ENCODE results near the gene SHFL. TPM values are rescaled to one million over a fixed set of nuclear protein-coding genes. Genes with fewer than 3 reads are reported as not detected.

Gene SHFL
- total RNA-seq, 1 donor from 2014 or later: 5.0 TPM

DNA sequence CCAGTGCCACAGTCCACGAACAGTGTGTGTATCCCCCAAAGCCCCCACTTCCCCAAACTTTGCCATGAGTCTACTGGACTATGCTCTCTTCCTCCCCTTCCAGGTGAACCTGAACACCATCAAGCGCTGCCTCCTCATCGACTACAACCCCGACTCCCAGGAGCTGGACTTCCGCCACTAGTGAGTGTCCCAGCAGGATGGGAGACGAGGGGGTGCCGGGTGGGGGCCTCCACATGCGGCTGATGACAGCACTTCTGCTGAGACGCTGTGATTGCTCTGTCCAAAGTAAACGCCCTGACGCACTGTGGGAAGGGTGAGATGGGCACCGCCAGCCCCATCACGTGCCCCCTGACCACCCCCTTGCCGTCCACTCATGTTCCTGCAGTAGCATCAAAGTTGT lies 23.4 kb downstream of the SHFL start:
- no peak for DNase-seq

DNA sequence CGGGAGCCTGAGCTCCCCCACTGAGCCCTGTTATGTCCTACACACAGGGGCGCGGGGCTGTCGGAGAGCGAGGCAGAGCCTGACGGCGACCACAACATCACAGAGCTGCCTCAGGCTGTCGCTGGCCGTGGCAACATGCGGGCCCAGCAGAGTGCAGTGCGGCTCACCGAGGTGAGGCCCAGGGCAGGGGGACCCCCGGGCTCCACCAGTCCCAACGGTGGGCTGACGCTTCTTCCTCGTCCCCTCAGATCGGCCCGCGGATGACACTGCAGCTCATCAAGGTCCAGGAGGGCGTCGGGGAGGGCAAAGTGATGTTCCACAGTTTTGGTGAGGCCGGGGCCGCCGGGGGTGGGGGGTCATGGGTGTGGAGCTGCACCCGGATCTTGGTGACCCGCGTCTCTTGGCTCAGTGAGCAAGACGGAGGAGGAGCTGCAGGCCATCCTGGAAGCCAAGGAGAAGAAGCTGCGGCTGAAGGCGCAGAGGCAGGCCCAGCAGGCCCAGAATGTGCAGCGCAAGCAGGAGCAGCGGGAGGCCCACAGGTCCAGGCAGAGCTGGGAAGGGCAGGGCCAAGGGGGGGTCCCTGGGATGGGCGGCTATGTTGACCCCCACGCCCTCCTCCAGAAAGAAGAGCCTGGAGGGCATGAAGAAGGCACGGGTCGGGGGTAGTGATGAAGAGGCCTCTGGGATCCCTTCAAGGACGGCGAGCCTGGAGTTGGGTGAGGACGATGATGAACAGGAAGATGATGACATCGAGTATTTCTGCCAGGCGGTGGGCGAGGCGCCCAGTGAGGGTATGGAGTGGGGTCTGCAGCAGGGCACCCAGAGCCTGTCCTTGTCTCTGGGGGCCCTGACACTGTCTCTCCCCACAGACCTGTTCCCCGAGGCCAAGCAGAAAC lies 24.2 kb downstream of the SHFL start:
- no peak for DNase-seq

DNA sequence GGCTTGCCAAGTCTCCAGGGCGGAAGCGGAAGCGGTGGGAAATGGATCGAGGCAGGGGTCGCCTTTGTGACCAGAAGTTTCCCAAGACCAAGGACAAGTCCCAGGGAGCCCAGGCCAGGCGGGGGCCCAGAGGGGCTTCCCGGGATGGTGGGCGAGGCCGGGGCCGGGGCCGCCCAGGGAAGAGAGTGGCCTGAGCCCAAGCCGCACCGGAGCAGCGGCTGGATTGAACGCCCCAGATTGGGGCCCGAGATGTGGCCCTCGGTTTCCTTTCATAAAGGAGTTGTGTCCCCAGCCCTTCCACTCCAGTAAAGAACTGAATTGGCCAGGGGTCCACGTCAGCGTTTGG lies 24.8 kb downstream of the SHFL start:
- no peak for DNase-seq

DNA sequence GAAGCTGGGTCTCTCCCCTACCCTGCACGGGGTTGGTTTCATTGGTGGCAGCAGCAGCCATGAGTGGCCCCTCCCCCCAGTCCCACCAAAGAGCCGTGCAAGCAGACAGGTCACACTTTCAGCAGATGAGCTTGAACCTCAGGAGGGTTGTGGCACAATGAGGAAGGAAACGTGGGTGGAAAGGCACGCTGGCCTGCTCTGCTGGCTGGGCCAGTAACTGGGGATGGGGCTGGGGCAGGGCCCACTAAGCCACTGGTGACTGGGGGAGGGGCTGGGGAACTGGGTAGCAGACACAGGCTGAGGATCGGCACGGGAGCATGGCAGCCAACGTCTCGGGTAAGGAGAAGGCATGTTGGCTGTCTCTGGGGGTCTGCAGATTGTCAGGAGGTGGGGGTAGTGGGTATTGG lies 25.3 kb downstream of the SHFL start, which contains the start of gene P2RY11:
TSS of gene P2RY11 (plus strand) at position 289 of the 407 bp plus-strand sequence. CDS start at position 318, 29 bp downstream.
- DNase-seq: no peak

DNA sequence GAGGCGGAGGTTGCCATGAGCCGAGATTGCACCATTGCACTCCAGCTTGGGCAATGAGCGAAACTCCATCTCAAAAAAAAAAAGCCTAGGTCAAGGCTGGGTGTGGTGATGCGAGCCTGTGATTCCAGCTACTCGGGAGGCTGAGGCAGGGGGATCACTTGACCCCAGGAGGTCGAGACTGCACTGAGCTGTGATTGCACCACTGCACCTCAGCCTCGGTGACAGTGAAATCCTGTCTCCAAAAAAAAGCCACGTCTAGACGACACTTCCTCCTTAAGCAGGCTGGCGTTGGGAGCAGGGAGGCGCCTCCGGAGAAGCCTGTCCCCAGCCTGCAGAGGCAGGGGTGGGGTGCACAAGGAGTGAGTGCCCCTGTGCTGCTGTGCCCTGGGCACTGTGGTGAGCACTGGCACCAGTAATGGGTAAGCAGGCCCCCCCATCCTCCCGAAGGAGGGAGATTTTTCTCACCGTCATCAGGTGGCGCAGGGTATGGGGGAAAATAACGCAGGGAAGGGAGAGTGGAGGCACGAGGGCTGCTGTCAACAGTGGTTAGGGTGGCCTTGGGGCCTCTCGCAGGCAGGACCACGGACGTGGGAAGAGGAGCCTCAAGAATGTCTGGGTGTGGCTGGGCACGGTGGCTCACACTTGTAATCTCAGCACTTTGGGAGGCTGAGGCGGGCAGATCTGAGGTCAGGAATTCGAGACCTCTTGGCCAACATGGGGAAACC lies 26.1 kb downstream of the SHFL start:
- DNase-seq: no peak

DNA sequence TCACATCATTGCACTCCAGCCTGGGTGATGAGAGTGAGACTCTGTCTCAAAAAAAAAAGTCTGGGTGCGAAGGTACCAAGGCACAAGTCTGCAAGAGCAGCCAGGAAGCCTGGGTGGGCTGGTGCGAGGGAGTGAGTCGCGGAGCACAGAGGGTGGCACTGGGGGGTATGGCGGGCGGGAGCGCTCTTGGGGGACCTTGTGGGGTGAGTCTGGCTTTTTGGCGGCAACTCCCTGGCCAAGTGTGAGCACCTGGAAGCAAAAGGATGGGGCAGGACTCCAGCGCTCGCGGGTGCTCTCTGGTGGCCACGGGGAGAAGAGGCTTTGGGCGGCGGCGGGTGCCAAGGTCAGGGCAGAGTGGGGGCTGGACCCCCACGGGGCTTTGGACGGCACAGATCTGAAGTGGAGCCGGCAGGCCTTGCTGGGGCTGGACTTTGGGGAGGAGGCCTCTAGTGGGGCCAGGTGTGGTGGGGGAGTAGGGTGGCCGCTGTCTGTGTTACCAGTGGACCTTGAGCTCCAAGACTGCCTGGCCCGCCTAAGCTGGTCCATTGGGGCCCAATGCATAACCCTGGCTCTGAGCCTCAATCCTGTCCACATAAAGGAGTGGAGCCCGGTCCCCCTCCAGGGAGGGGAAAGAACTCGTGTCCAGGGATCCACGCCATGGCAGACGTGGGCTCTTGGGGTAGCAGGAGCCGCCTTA lies 26.9 kb downstream of the SHFL start:
- DNase-seq: no peak

DNA sequence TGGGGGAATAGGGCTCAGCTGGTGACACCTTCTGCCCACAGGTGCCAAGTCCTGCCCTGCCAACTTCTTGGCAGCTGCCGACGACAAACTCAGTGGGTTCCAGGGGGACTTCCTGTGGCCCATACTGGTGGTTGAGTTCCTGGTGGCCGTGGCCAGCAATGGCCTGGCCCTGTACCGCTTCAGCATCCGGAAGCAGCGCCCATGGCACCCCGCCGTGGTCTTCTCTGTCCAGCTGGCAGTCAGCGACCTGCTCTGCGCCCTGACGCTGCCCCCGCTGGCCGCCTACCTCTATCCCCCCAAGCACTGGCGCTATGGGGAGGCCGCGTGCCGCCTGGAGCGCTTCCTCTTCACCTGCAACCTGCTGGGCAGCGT lies 27.5 kb downstream of the SHFL start:
- no peak for DNase-seq

DNA sequence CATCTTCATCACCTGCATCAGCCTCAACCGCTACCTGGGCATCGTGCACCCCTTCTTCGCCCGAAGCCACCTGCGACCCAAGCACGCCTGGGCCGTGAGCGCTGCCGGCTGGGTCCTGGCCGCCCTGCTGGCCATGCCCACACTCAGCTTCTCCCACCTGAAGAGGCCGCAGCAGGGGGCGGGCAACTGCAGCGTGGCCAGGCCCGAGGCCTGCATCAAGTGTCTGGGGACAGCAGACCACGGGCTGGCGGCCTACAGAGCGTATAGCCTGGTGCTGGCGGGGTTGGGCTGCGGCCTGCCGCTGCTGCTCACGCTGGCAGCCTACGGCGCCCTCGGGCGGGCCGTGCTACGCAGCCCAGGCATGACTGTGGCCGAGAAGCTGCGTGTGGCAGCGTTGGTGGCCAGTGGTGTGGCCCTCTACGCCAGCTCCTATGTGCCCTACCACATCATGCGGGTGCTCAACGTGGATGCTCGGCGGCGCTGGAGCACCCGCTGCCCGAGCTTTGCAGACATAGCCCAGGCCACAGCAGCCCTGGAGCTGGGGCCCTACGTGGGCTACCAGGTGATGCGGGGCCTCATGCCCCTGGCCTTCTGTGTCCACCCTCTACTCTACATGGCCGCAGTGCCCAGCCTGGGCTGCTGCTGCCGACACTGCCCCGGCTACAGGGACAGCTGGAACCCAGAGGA lies 28.0 kb downstream of the SHFL start:
- DNase-seq: no peak

DNA sequence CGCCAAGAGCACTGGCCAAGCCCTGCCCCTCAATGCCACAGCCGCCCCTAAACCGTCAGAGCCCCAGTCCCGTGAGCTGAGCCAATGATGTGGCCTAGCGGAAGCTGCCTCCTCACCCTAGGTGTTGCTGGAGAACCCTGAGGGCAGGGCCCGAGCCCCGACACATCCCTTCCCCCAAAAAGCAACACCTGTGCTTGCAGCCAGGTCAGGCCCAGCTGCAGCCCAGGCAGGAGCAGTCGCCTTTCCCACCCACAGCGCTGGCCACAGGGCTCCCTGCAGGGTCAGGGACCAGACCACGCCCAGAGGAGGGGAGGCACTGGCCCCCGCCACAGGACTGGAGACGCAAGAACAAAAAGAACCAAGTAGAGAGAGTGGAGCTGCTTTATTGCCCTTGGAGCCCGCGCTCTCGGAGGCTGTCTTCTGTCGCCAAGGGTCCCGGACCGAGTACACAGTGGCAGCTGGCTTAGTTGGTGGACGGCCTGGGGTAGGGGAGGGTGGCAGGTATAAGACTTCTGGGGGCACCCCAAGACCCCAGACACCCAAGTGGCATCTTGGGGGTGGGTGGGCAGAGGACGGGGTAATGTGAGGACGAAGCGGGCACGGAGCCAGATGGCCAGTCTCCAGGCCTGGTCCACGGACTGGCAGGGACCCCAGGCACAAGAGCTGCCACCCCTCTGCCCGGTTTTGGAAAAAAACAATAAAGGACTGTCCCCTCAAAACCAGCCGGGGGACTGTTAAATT lies 28.7 kb downstream of the SHFL start:
- DNase-seq: no peak

DNA sequence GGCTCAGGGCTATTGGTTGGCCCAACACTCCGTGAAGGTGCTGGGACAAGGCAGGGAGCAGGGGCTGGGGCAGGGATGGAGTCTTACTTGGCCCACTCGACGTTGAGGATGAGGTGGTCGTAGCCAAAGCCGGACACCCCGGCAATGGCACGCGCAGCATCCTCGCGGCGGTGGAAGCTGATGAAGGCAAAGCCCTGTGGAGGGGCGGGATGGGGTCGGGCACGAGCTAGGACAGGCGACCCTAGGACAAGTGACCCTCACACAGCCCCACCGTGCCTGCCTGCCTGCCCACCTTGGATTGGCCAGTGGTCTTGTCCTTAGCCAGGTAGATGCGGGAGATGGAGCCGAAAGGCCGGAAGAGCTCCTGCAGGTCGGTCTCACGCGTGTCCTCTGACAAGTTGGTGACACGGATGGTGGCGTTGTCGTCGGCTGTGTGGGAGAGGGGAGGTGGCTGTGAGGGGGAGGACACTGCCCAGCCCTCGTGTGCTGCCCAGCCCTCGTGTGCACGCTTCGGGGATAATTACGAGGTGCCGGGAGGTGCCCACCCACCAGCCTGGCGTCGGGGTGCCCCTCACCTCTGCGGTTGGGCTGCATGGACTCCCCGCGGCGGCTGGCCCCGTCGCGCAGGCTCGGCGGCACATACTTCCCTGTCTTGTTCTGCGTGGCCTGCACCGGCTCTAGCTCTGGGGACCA lies 29.4 kb downstream of the SHFL start:
- no peak for DNase-seq

DNA sequence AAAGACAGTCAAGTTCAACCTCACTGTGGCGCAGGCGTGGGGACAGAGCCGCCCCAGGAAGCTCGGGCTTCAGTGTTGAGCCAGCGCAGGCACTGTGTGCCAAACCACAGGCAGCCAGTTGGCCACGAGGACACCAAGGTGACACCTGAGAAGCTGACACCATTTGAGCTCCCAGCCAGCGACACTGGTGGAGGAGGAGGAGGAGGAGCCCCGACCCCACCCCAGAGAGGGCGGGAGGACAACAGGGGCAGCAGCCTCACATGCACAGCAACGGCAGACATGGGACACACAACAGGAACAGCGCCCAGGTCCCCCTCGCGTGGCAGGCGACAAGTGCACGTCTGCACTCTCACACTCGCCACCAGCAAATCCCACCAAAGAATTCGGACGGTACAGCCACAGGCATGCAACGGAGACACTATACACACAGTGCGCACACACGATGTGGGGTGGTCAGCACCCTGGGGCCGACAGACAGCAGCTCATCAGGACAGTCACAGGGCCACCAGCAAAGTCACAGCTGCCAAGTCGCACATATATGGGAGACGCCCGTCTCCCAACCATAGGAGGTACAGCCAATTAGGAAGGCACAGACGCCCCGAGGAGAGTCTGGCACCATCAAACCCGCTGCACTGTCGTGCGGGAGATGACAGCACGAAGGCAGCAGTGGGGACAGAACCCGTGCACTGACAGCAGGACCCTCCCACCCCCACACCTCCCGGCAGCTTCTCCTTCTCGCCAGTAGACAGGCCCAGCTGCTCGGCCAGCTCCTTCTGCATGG lies 30.2 kb downstream of the SHFL start:
- DNase-seq: no peak

DNA sequence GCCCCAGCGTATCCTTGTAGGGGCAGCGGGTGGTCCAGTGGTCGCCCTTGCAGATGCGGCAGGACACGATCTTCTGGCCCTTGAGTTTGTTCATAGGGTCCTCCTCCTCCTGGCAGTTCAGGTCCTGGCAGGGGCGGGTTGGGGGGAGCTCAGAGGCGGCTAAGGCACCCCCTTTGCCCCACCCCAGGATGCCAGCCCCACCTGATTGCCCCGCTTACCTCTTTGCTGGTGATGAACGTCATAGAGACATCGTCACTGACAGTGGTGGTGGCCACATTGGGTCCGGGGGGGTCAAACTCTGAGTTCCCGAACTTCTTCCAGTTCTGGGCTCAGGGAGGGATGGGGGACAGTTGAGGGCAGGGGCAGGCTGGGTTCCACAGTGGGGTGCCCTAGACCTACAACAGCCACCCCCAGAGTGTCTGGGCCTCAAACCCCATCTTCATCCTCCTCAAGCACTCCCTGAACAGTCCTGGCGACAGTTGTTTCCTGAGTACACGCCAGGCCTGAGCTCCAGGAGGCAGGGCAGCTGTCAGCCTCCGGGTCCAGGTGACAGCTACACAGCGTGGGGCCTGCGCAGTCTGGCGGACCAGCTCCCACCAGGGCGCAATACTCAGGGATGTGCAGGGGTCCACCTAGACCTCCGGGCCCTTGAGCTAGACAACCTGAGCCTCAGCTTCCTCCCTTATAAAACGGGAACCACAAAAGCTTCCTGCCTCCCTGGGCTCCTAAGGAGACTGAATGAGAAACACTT lies 30.9 kb downstream of the SHFL start:
- DNase-seq: no peak

DNA sequence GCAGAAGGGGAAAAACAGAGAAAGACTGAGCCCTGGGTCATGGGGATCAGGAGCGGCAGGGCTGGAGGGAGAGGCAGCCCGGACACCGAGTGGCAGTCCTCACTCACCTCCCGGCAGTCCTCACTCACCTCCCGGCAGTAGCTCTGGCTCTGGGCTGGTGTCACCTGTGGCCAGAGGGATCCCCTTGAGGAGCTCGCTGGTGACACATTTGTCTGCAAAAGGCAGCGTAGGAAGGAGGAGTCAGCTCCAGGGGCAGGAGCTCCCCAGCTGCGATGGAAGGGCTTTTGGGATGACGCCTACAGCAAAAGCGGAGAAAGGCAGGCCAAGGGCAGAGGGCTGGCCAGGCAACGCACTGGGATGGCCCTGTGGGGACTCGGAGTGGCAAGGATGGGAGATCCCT lies 32.8 kb downstream of the SHFL start:
- no peak for DNase-seq

DNA sequence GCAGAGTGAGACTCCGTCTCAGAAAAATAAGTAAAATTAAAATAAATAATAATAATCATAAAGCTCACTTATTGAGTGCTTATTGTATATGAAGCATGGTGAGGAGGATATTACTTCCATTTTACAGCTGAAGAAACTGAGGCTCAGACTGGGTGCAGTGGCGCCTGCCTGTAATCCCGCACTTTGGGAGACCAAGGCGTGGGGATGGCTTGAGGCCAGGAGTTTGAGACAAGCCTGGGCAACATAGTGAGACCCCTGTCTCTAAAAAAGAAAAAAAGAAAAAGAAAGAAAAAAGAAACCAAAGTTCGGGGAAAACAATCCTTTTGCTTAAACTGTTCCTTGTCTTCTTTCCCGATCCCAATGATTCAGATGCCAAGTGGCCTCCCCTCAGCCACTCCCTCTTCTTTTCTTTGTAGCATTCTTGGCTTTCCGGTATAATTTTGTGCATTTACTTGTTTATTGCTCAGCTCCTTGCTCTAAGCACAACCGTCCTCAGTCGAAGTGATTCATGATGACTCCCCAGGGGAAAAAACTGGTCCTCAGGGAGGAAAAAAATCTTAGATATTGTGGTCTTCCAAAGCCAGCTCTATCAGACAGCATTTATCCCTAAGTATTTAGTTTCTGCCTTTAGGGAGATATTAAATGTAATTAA lies 34.5 kb downstream of the SHFL start:
- DNase-seq: no peak

DNA sequence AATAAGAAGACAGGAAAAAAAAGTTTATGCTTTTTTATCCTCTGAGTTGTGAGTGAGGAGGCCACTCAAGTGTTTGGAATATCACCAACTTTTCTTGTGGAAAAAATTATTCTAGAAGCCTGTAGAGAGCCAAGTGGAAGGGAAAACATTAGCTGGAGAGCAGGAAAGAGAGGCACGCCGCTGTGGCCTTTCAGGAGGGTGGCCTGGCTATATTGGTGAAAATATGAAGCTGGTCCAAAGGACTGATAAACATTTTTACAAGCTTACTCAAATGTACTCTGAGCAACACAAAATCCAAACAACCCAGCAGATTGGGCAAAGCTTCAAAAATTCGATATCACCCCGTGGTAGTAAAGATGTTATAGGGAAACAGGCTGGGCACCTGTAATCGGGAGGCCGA lies 35.9 kb downstream of the SHFL start:
- DNase-seq: no peak

DNA sequence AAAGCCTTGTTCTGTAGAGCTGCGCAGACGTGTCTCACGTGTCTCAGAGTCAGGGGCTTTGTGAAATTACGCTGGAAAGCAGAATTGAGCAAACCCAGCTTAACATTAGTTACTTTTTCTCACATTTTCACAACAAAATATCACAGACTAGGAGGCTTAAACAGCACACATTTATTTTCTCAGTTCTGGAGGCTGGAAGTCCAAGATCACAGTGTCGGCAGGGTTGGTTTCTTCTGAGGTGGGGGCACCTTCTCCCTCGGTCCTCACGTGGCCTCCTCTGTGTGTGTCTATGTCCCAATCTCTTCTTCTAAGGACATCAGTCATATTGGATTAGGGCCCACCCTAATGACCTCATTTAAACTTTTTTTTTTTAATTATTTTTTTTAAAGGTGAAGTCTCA lies 38.3 kb downstream of the SHFL start:
- DNase-seq: no peak

DNA sequence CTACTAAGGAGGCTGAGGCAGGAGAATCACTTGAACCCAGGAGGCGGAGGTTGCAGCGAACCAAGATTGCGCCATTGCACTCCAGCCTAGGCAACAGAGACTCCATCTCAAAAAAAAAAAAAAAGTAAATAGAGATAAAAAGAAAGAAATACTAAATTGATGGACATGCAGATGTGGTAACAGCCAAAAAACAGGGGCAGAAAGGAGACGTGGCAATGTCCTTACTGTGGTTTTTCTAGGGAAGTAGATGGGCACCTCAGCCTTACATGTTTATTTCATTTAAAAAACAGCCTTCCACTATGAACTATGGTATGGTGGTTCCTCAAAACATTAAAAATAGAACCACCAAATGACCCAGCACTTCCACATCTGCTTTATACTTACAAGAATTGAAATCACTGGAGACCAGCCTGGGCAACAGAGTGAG lies 40.1 kb downstream of the SHFL start:
- no peak for DNase-seq

DNA sequence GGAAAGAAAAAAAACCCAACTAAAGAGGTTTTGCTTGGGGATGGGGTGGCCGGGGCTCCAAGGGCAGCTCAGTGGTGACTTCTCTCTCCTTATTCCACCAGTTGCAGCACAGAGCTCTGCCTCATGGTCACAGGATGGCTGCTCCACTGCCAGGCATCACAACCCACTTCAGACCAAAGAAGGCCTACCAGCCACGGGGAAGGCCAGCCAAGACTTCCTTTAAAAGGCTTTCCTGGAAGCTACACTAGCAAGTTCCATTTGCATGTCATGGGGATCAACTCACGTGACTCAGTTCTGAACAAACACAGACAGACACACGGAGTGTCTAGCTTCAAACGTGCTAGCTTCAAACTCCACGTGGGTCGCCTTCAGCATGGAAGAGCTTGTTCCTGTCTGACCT lies 46.8 kb downstream of the SHFL start:
- DNase-seq: no peak

DNA sequence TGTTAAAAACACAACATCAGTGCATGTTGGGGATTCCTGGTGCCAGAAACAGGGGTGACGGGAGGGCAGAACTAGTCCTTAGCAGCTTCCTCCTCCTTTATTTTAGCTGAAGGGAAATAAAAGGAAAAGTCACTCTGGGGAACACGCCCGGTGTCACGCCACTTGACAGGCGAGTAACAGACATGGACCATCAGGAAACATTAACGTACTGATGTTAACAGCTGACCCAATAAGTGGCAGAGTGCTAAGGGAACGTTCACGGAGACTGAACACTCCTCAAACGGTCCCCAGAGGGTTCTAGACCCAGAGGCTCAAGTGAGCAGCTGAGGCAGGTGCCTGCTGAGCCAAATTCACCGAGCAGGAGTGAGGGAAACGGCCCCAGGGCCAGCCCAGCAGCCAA lies 47.5 kb downstream of the SHFL start:
- DNase-seq: no peak
